GM12878 (cell line): Measurements from ENCODE around the gene TMEM163. TPM values are rescaled to one million over a fixed set of nuclear protein-coding genes. Genes with fewer than 3 reads are reported as not detected.

Source experiments
- ATAC-seq: fragments of 200-7000 bp; cut with Tn5 transposase; 3 replicates; pipeline ENCODE4 v1.9.1; 2020; ENCODE audit warnings: mild to moderate bottlenecking, moderate library complexity
- BruUV-seq: library from RNA; stranded (reverse); fragments of 400-500 nt; replicated peaks from 2 replicates; lab custom pipeline; 2021; lab: Mats Ljungman, UMichigan
- CTCF ChIA-PET: fragments of 300-600 bp; sonication (Branson Sonifier 250); formaldehyde crosslinking; extraction: SDS; loops from one replicate; lab custom pipeline; 2021; ENCODE audit warnings: inconsistent platforms; lab: Yijun Ruan, JAX
- POLR2A ChIA-PET: fragments of 350-600 bp; formaldehyde crosslinking; extraction: SDS; loops from one replicate; lab custom pipeline; 2021; ENCODE audit warnings: inconsistent platforms; lab: Charles Lee
- RAD21 ChIA-PET: fragments of 300-600 bp; sonication (Branson Sonifier 250); formaldehyde crosslinking; loops from one replicate; lab custom pipeline; 2023; ENCODE audit warnings: antibody characterized with exemption; ENCODE audit not compliant: unreplicated experiment; lab: Charles Lee
- SMC1A ChIA-PET: fragments of 300-600 bp; sonication (Branson Sonifier 250); formaldehyde crosslinking; loops from one replicate; lab custom pipeline; 2023; ENCODE audit not compliant: unreplicated experiment, uncharacterized antibody; lab: Charles Lee
- DNase-seq: peaks from one replicate; pipeline ENCODE4 v3.0.0-alpha.2; 2011; ENCODE audit warnings: low read depth, low spot score
- FAIRE-seq: peaks from 3 replicates; lab custom pipeline; 2011; peaks lifted over from hg19 to GRCh38; lab: Jason Lieb, UNC
- H2AFZ ChIP-seq: 2 replicates; pipeline ENCODE4 v1.6.0; 2011; ENCODE audit warnings: low read depth, low read length, control low read depth; ENCODE audit not compliant: control insufficient read depth
- H3K27ac ChIP-seq: 2 replicates; pipeline ENCODE4 v1.5.1; 2011; ENCODE audit warnings: control low read depth; ENCODE audit not compliant: control insufficient read depth, insufficient read depth
- H3K27me3 ChIP-seq, 2 experiments: replicated peaks in 1 of 2; 2 replicates each; pipeline versions ENCODE4 v1.6.0 to v1.6.1; 2011; ENCODE audit warnings: low read length in 1 of 2; ENCODE audit not compliant: control insufficient read depth in 2 of 2, insufficient read depth in 2 of 2
- H3K36me3 ChIP-seq, 2 experiments: 2 replicates each; pipeline ENCODE4 v1.5.1; 2011; ENCODE audit warnings: low read length in 1 of 2; ENCODE audit not compliant: control insufficient read depth in 2 of 2, insufficient read depth in 2 of 2
- H3K4me1 ChIP-seq: 2 replicates; pipeline ENCODE4 v1.6.1; 2011; ENCODE audit warnings: mild to moderate bottlenecking, low read length, moderate library complexity, mixed read lengths; ENCODE audit not compliant: control insufficient read depth, insufficient read depth
- H3K4me2 ChIP-seq: 2 replicates; pipeline ENCODE4 v1.6.0; 2011; ENCODE audit warnings: control low read depth; ENCODE audit not compliant: control insufficient read depth, insufficient read depth
- H3K4me3 ChIP-seq: fragments of 200-600 bp; sonication (generic); 2 replicates; pipeline ENCODE4 v1.5.1; 2016
- H3K79me2 ChIP-seq: 2 replicates; pipeline ENCODE4 v1.6.0; 2011; ENCODE audit warnings: low read length; ENCODE audit not compliant: control insufficient read depth, insufficient read depth
- H3K9ac ChIP-seq: 2 replicates; pipeline ENCODE4 v1.8.0; 2011; ENCODE audit warnings: low read length, control low read depth, mixed read lengths; ENCODE audit not compliant: control insufficient read depth, insufficient read depth
- H3K9me3 ChIP-seq: replicated peaks from 3 replicates; pipeline ENCODE4 v1.5.1; 2011; ENCODE audit warnings: mild to moderate bottlenecking, low read length; ENCODE audit not compliant: control insufficient read depth, insufficient read depth
- H4K20me1 ChIP-seq: 2 replicates; pipeline ENCODE4 v1.6.0; 2011; ENCODE audit not compliant: control insufficient read depth, insufficient read depth
- BMI1 ChIP-seq: fragments of 450-650 bp; IDR thresholded peaks from 2 replicates; pipeline ENCODE4 v1.6.1; 2016; ENCODE audit warnings: mild to moderate bottlenecking, moderate library complexity, borderline replicate concordance
- EGR1 ChIP-seq, 2 experiments: IDR thresholded peaks; 1 replicate in 1 of 2; 2 replicates in 1 of 2; pipeline ENCODE4 v1.6.1; 2011 to 2012; ENCODE audit warnings: low read depth in 2 of 2, low read length in 2 of 2, borderline replicate concordance in 1 of 2, mild to moderate bottlenecking in 1 of 2, moderate library complexity in 1 of 2
- FOXM1 ChIP-seq: IDR thresholded peaks from 2 replicates; pipeline ENCODE4 v1.6.1; 2012; ENCODE audit warnings: low read depth, mild to moderate bottlenecking, inconsistent platforms, low read length, moderate library complexity
- HDAC2 ChIP-seq: fragments of 200-600 bp; sonication (generic); IDR thresholded peaks from 2 replicates; pipeline ENCODE4 v1.6.1; 2017
- RCOR1 ChIP-seq: conservative IDR thresholded peaks from 2 replicates; pipeline ENCODE4 v1.6.1; 2012; ENCODE audit warnings: low read depth, low read length, improper control_type of control experiment
- RELA ChIP-seq: fragments of 450-650 bp; IDR thresholded peaks from 2 replicates; pipeline ENCODE4 v1.8.0; 2014; ENCODE audit warnings: borderline replicate concordance; ENCODE audit not compliant: partially characterized antibody
- SREBF2 ChIP-seq: IDR thresholded peaks from 2 replicates; pipeline ENCODE4 v1.6.1; 2012; ENCODE audit warnings: mild to moderate bottlenecking, low read length
- ZBED1 ChIP-seq: IDR thresholded peaks from 2 replicates; pipeline ENCODE4 v1.6.1; 2016; ENCODE audit warnings: borderline replicate concordance
- WGBS: methylation state at CpG from one replicate; pipeline ENCODE4 v1.1.6; 2016; ENCODE audit warnings: low lambda C conversion rate; ENCODE audit not compliant: insufficient replicate concordance, insufficient coverage; ENCODE audit errors: missing lambda C conversion rate; 5-methylcytosine and 5-hydroxymethylcytosine counted together
- in situ Hi-C: fragments of 300-500 bp; cut with MboI; formaldehyde crosslinking; loops from 9 replicates; pipeline ENCODE4 v1.14.3; 2018; ENCODE audit warnings: mixed read lengths
- intact Hi-C: fragments of 100-400 bp; cut with micrococcal nuclease; formaldehyde crosslinking; loops from one replicate; pipeline ENCODE4 v1.14.2; 2022; ENCODE audit not compliant: unreplicated experiment
- polyA plus RNA-seq, 11 experiments: library from polyadenylated mRNA; depleted of rRNA in 4 of 11; unstranded in 6 of 11; stranded (reverse) in 5 of 11; fragments of >200 nt; fragmentation: Nextera tagmentation in 4 of 11; fragmentation: Illumina TruSeq in 1 of 11; extraction: Ambion mirVana in 4 of 11; extraction: Trizol in 1 of 11; gene quantifications; 1 replicate in 1 of 11; 2 replicates in 10 of 11; pipeline versions ENCODE4 v1.2.1 to v1.2.3, GENCODE V29; 2011 to 2016; ENCODE audit warnings: inconsistent platforms in 2 of 11, missing spikeins in 2 of 11, low read depth in 1 of 11
- total RNA-seq, 4 experiments: library from RNA; depleted of rRNA in 3 of 4; stranded (reverse); fragments of >200 nt in 3 of 4; fragmentation: Illumina TruSeq in 1 of 4; extraction: Trizol in 1 of 4; gene quantifications; 2 replicates each; pipeline versions ENCODE4 v1.2.1 to v1.2.3, GENCODE V29; 2013 to 2021
- TF ChIP-seq, protein P1 (sequence below): fragments of 450-650 bp; formaldehyde crosslinking; IDR thresholded peaks from 2 replicates; pipeline ENCODE4 v1.4.0; 2020; ENCODE audit warnings: mild to moderate bottlenecking, moderate library complexity
- TF ChIP-seq, protein P2 (sequence below): fragments of 150-350 bp; IDR thresholded peaks from 2 replicates; pipeline ENCODE4 v1.6.1; 2014; ENCODE audit warnings: mild to moderate bottlenecking, low read depth, low read length
- TF ChIP-seq, protein P3 (sequence below): fragments of 450-650 bp; IDR thresholded peaks from 2 replicates; pipeline ENCODE4 v1.6.1; 2016; ENCODE audit warnings: mild to moderate bottlenecking

Gene TMEM163
- total and polyA plus RNA-seq, 10 of the 15 experiments (the other 5 are each of a cell fraction or from before 2014, with no cell fraction given): 0.05 to 0.11 (median 0.07) TPM; not detected in 4

DNA sequence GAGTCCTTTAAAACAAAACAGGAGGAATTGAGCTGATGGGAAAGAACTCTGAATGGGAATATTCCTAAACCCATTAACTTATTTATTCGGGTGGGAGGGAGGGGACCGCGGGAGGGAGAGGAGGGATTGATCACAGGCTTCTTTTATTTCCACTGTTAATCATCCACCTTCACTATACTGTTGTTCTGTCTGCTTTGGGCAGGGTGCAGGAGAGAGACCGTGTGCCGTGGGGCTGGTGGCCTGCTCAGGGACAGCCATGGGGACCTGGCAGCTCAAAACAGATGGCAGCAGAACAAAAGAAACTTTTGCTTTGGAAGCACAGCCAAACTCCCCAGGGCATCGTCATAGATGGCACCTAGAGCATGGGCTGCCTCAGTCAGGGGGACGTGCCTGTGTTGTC, 269.6 kb downstream of the TMEM163 start (continued):
- TF ChIP-seq ZBED1 (no peak), FOXM1 (no peak), BMI1 (no peak)
- TF ChIP-seq, protein P1, sequence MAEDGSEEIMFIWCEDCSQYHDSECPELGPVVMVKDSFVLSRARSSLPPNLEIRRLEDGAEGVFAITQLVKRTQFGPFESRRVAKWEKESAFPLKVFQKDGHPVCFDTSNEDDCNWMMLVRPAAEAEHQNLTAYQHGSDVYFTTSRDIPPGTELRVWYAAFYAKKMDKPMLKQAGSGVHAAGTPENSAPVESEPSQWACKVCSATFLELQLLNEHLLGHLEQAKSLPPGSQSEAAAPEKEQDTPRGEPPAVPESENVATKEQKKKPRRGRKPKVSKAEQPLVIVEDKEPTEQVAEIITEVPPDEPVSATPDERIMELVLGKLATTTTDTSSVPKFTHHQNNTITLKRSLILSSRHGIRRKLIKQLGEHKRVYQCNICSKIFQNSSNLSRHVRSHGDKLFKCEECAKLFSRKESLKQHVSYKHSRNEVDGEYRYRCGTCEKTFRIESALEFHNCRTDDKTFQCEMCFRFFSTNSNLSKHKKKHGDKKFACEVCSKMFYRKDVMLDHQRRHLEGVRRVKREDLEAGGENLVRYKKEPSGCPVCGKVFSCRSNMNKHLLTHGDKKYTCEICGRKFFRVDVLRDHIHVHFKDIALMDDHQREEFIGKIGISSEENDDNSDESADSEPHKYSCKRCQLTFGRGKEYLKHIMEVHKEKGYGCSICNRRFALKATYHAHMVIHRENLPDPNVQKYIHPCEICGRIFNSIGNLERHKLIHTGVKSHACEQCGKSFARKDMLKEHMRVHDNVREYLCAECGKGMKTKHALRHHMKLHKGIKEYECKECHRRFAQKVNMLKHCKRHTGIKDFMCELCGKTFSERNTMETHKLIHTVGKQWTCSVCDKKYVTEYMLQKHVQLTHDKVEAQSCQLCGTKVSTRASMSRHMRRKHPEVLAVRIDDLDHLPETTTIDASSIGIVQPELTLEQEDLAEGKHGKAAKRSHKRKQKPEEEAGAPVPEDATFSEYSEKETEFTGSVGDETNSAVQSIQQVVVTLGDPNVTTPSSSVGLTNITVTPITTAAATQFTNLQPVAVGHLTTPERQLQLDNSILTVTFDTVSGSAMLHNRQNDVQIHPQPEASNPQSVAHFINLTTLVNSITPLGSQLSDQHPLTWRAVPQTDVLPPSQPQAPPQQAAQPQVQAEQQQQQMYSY: no peak

DNA sequence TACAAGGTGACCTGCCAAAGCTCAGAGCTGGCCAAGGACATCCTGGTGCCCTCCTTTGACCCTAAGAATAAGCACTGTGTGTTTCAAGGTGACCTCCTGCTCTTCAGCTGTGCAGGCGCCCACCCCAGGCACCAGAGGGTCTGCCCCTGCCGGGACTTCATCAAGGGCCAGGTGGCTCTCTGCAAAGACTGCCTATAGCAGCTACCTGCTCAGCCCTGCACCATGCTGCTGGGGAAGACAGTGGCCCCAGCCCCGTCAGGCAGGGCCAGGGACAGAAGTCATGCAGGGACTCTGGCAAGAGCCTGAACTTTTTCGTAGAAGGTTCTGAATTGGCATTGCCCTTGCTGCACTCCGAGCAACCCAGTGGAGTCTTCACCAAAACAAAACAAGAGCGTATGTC, 270.1 kb downstream of the TMEM163 start:
- ChIA-PET CTCF (interaction anchor here (4.0 to 4.9 kb wide), 2 partner anchors 330 to 563 kb away, joined by 16 to 32 read pairs; no protein-coding TSS in a partner anchor), SMC1A (interaction anchor here (1.6 kb wide), 1 partner anchor 331 kb away, joined by 5 read pairs; no protein-coding TSS in a partner anchor), POLR2A (no interaction called here), RAD21 (interaction anchor here (1.1 to 1.4 kb wide), 2 partner anchors 331 to 562 kb away, joined by 3 to 4 read pairs; no protein-coding TSS in a partner anchor)
- Histone ChIP-seq H3K9me3 (no peaks in the 10 kb centered on the region), H3K4me2 (no peak overlapping the region), H3K4me3 (no peak overlapping the region), H4K20me1 (no peaks in the 10 kb centered on the region), H3K9ac (no peak overlapping the region), H2AFZ (no peak overlapping the region), H3K79me2 (no peaks in the 10 kb centered on the region), H3K27ac (no peak overlapping the region), H3K4me1 (no peaks in the 10 kb centered on the region), H3K27me3 (no peaks in the 10 kb centered on the region), H3K36me3 (peaks cover 25 to 27% of the 10 kb centered on the region in 2 experiments)
- DNase-seq: no peak
- BruUV-seq: no TSS peak
- in situ Hi-C loops (no loop called here), intact Hi-C loops (no loop called here)
- WGBS: 90% methylated on average over 6 of the region's 6 CpGs
- FAIRE-seq: no peak
- ATAC-seq: no peak
- TF ChIP-seq, protein P2, sequence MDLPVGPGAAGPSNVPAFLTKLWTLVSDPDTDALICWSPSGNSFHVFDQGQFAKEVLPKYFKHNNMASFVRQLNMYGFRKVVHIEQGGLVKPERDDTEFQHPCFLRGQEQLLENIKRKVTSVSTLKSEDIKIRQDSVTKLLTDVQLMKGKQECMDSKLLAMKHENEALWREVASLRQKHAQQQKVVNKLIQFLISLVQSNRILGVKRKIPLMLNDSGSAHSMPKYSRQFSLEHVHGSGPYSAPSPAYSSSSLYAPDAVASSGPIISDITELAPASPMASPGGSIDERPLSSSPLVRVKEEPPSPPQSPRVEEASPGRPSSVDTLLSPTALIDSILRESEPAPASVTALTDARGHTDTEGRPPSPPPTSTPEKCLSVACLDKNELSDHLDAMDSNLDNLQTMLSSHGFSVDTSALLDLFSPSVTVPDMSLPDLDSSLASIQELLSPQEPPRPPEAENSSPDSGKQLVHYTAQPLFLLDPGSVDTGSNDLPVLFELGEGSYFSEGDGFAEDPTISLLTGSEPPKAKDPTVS: no peak
- TF ChIP-seq RCOR1: no peak
- TF ChIP-seq HDAC2: no peak
- no peak for TF ChIP-seq EGR1 (IDR thresholded peaks at IDR 0.05; ENCODE audit: borderline replicate concordance in 1 of 2, low read depth in 2 of 2, low read length in 2 of 2)
- TF ChIP-seq, protein P3, sequence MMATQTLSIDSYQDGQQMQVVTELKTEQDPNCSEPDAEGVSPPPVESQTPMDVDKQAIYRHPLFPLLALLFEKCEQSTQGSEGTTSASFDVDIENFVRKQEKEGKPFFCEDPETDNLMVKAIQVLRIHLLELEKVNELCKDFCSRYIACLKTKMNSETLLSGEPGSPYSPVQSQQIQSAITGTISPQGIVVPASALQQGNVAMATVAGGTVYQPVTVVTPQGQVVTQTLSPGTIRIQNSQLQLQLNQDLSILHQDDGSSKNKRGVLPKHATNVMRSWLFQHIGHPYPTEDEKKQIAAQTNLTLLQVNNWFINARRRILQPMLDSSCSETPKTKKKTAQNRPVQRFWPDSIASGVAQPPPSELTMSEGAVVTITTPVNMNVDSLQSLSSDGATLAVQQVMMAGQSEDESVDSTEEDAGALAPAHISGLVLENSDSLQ: no peak
- no peak for TF ChIP-seq SREBF2
- TF ChIP-seq RELA: no peak
